Measurements from ENCODE around the gene AMPD3. TPM values are rescaled to one million over a fixed set of nuclear protein-coding genes. Genes with fewer than 3 reads are reported as not detected.
A peak's percentile ranks its signal among the peaks of the same experiment; 100 is the strongest.

Gene AMPD3
- total RNA-seq, 4 donors from 2014 or later = 3.8 to 7.5 (median 5.1) TPM

DNA sequence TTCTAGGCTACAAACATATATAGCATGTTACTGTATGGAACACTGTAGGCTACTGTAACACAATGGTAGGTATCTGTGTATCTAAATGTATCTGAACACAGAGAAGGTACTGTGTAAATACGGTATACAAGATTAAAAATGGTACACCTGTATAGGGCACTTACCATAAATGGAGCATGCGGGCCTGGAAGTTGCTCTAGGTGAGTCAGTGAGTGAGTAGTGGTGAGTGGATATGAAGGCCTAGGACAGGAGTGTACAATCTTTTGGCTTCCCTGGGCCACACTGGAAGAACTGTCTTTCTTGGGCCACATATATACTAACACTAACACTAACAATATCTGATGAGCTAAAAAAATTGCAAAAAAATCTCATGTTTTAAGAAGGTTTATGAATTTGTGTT, 64.6 kb downstream of the AMPD3 start:
- intact Hi-C loops (cut with DNase I) = loop anchor here (10.0 kb wide), 1 partner anchor 115 kb away; no protein-coding TSS in a partner anchor
- 89% methylated on average over 2 of the region's 2 CpGs for WGBS

GRCh38 chr11:10520562-10520961, 65.5 kb downstream of the AMPD3 start:
- 89% methylated on average over 2 of the region's 2 CpGs for WGBS
- TF ChIP-seq POLR2AphosphoS5 (IDR thresholded peaks at IDR 0.05) = no peak
- TF ChIP-seq CTCF (IDR thresholded peaks at IDR 0.05) = no peak
- no peak for TF ChIP-seq EP300 (IDR thresholded peaks at IDR 0.05)
- no peak for TF ChIP-seq POLR2A (IDR thresholded peaks at IDR 0.05; ENCODE audit: low read depth)
- peaks cover 0 to 17% (median 6%) of the 10 kb centered on the region in 4 donors for H3K4me1 ChIP-seq
- H3K9me3 ChIP-seq = no peaks in the 10 kb centered on the region
- no peak overlapping the region for H3K27ac ChIP-seq (replicated peaks in 1 of 4)
- intact Hi-C loops (cut with DNase I) = no loop called here
- no peaks in the 10 kb centered on the region for H3K27me3 ChIP-seq
- peaks cover 12 to 73% (median 41%) of the 10 kb centered on the region in 4 donors for H3K36me3 ChIP-seq
- no peak overlapping the region for H3K4me3 ChIP-seq
- DNase-seq (ENCODE audit: extremely low spot score) = no peak

More for the DNA sequence above, 64.6 kb downstream of the AMPD3 start:
- Histone ChIP-seq H3K27ac (replicated peaks in 1 of 4) (no peak overlapping the region), H3K4me1 (peaks cover 0 to 24% (median 10%) of the 10 kb centered on the region in 4 donors), H3K4me3 (no peak overlapping the region), H3K9me3 (no peaks in the 10 kb centered on the region), H3K36me3 (peaks cover 10 to 76% (median 38%) of the 10 kb centered on the region in 4 donors), H3K27me3 (no peaks in the 10 kb centered on the region)
- TF ChIP-seq EP300 (IDR thresholded peaks at IDR 0.05) = no peak
- TF ChIP-seq POLR2AphosphoS5 (IDR thresholded peaks at IDR 0.05) = no peak
- no peak for TF ChIP-seq POLR2A (IDR thresholded peaks at IDR 0.05; ENCODE audit: low read depth)
- no peak for TF ChIP-seq CTCF (IDR thresholded peaks at IDR 0.05)
- DNase-seq (ENCODE audit: extremely low spot score) = no peak

DNA sequence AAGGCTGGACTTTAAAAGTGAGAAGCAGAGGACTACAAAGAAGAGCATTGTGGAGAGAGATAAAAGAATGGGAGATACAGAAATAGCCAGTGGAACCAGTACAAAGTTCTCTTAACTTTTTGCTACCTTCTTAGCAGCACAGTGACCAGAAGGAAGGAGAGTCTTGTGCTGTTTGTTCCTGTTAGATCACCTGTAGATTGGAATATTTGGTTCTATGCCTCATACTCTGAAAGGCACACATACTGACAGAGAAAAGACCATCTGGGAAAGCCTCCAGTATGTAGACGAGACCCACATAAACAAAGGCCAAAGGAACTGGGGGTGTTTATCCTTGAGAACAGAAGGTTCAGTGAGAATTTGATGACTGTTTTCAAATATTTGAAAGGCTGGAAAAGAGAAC, 67.2 kb downstream of the AMPD3 start:
- no peak for DNase-seq (ENCODE audit: extremely low spot score)
- Histone ChIP-seq H3K27ac (replicated peaks in 1 of 4) (peak overlapping the region in 3 of 4 donors; percentile 0 to 47 (median 20)), H3K27me3 (no peaks in the 10 kb centered on the region), H3K9me3 (no peaks in the 10 kb centered on the region), H3K4me1 (peaks cover 0 to 20% (median 6%) of the 10 kb centered on the region in 4 donors), H3K36me3 (peaks cover 12 to 87% (median 51%) of the 10 kb centered on the region in 4 donors), H3K4me3 (no peak overlapping the region)
- 29% methylated on average over 1 of the region's 1 CpG for WGBS
- TF ChIP-seq POLR2A (IDR thresholded peaks at IDR 0.05; ENCODE audit: low read depth) (no peak), EP300 (IDR thresholded peaks at IDR 0.05) (no peak), CTCF (IDR thresholded peaks at IDR 0.05) (no peak)
- intact Hi-C loops (cut with DNase I) = no loop called here

GRCh38 chr11:10522921-10523320, 67.9 kb downstream of the AMPD3 start:
- Histone ChIP-seq H3K4me1 (peaks cover 0 to 26% (median 6%) of the 10 kb centered on the region in 4 donors), H3K36me3 (peaks cover 12 to 90% (median 55%) of the 10 kb centered on the region in 4 donors), H3K27me3 (no peaks in the 10 kb centered on the region), H3K9me3 (no peaks in the 10 kb centered on the region), H3K4me3 (no peak overlapping the region), H3K27ac (replicated peaks in 1 of 4) (peak overlapping the region in 3 of 4 donors; percentile 0 to 47 (median 20))
- intact Hi-C loops (cut with DNase I) = no loop called here
- no peak for TF ChIP-seq CTCF (IDR thresholded peaks at IDR 0.05)
- TF ChIP-seq EP300 (IDR thresholded peaks at IDR 0.05) = no peak
- no peak for TF ChIP-seq POLR2AphosphoS5 (IDR thresholded peaks at IDR 0.05)
- no peak for TF ChIP-seq POLR2A (IDR thresholded peaks at IDR 0.05; ENCODE audit: low read depth)
- WGBS = 54% methylated on average over 2 of the region's 2 CpGs
- DNase-seq (ENCODE audit: extremely low spot score) = no peak

DNA sequence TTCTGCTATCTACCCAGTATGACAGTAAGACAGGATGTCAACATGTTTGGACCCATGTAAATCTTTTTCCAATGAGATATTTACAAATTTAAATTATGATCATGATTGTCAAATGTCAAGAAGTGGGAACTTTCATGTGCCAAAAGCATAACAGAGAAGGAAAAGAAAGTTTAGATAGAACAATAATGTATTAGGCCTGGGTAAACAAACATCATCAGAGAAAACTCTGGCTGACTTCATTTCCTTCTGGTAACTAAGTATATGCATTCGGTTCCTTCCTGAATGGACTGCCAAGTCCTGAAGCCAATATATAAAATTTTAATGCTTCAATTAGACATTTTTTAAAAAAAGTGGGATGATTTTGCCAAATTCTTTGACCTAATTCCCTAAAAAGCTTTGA, 69.4 kb downstream of the AMPD3 start:
- H3K27me3 ChIP-seq = no peaks in the 10 kb centered on the region
- WGBS = 85% methylated on average over 1 of the region's 1 CpG
- no peak for DNase-seq (ENCODE audit: extremely low spot score)
- no peak overlapping the region for H3K27ac ChIP-seq (replicated peaks in 1 of 4)
- no peak overlapping the region for H3K4me3 ChIP-seq
- no peaks in the 10 kb centered on the region for H3K9me3 ChIP-seq
- intact Hi-C loops (cut with DNase I) = no loop called here
- TF ChIP-seq EP300 (IDR thresholded peaks at IDR 0.05) (no peak), POLR2AphosphoS5 (IDR thresholded peaks at IDR 0.05) (no peak), CTCF (IDR thresholded peaks at IDR 0.05) (no peak), POLR2A (IDR thresholded peaks at IDR 0.05; ENCODE audit: low read depth) (no peak)
- H3K36me3 ChIP-seq = peaks cover 11 to 89% (median 50%) of the 10 kb centered on the region in 4 donors
- peaks cover 0 to 26% (median 6%) of the 10 kb centered on the region in 4 donors for H3K4me1 ChIP-seq
